GM21529 (cell line): ENCODE data around the gene PIEZO2.
A peak's percentile ranks its signal among the peaks of the same experiment; 100 is the strongest.

Experiments
- ATAC-seq: cut with Tn5 transposase; IDR thresholded peaks from one replicate; pipeline ENCODE4 v1.9.1; 2021; ENCODE audit not compliant: unreplicated experiment

The PIEZO2 gene

GRCh38 chr18:11034884-11035283 is 114.5 kb downstream of the PIEZO2 start:
- no peak for ATAC-seq

DNA sequence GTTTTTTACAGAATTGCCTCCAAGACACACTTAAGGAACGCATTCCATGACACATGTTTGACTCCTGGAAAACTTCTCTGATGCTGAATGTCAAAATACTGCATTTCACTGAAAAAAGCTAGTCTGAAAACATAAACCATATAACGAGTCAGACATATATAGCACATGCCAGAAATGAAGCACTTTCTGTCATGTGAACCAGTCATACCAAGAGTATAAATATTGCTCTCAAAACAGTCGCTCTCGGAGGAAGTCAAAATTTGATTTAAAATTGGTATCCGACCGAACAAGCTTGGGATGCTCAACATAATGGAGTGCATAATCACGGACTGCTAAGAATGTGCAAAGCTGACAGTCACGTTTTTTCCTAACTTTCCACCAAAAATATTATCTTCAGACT is 115.9 kb downstream of the PIEZO2 start:
- no peak for ATAC-seq

- ATAC-seq: no peak
These were observed 117.4 kb downstream of the PIEZO2 start for GRCh38 chr18:11031966-11032365.

- no peak for ATAC-seq
These were observed 120.3 kb downstream of the PIEZO2 start for GRCh38 chr18:11029021-11029420.

- ATAC-seq: peak; percentile 69
These were observed 121.5 kb downstream of the PIEZO2 start for GRCh38 chr18:11027862-11028261.

GRCh38 chr18:11025671-11026070 is 123.7 kb downstream of the PIEZO2 start:
- ATAC-seq: no peak

DNA sequence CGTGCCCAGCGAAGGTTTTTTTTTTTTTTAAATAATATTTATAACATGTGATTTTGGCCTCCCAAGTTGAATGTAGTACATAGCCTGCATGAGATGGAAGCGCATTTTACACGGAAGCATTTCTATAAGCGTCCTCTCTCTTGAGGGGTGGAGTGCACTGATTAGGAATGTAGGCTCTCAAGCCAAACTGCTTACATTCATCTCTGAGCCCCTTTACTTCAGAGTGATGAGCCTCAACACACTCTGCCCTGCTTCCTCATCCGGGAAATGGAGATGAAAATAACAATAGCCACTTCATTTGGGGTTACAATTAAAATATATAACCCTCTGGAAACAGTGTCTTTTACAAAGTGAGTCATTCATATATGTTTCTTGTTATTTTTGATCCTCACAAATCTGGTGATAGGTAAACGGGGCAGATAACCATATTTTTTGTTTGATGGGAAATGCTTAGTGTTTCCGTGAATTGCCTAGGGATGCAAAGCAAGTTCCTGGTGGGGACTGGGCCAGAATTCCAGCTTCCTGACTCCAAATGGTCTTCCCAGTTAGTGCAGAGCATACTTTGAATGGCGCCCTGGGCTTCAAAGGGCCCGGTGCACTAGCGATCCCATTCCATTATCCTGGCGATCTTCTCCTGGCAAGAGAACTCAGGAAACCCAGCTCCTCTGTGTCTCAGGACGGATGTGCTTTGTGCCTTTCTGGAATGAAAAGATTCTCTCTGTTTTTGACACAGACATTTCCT is 124.3 kb downstream of the PIEZO2 start:
- ATAC-seq: no peak

- ATAC-seq: no peak
These were observed 127.9 kb downstream of the PIEZO2 start for GRCh38 chr18:11021477-11021876.

GRCh38 chr18:11020877-11021414 is 128.4 kb downstream of the PIEZO2 start:
- no peak for ATAC-seq

GRCh38 chr18:11020161-11020853 is 129.1 kb downstream of the PIEZO2 start:
- ATAC-seq: no peak

- ATAC-seq: no peak
These were observed 129.9 kb downstream of the PIEZO2 start for GRCh38 chr18:11019295-11020105.

DNA sequence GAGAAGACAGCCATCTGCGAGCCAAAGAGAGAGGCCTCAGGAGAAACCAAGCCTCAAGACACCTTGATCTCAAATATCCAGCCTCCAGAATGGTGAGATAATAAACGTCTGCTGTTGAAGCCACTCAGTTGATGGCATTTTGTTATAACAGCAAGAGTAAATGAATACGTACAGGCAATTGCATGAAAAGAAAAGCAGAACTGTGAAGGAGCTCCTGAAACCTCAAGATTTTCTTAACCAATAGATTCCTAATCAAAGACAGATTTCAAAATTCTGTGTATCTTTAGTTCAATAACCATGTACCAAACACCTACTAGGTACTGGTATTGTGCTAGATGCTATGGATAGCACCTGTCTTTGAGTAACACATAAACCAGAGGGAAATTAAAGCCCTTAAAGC is 139.5 kb downstream of the PIEZO2 start:
- ATAC-seq: no peak

DNA sequence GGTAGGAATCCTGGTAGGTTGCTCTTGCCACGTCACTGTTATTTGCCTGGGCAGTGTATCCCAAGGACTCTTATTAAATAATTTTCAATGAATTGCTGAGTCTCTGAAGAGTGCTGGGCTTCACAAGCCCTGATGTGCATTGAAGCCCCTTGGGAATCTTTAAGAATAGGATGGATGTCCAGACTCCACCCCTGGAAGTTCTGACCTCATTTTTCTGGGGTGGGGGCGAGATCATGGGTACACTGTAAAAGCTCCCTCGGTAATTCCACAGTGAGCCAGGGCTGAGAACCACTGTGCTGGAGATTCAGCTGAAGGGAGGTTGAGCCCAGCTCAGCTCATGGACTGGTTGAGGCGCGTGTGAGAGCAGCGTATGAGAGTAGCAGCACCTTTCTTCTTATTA is 140.2 kb downstream of the PIEZO2 start:
- no peak for ATAC-seq

GRCh38 chr18:11008505-11008904 is 140.9 kb downstream of the PIEZO2 start:
- no peak for ATAC-seq

DNA sequence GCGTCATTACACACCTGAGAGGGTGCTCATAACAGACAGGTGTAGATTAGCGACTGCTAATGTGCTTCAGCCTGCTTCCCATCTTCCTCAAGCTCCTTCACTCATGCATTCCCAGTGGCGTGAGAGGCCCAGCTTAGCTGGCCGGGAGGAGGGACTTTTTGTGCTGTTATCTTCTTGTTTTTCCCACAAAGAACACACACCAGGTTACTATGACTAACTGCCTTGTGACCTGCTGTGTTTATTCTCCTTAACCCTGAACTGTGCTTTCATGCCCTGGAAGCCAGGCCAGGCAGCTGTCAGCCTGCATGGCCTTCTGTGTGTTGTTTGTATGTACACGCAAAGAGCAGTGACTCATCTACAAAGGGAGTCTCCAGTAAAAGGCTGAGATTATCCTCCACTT is 143.8 kb downstream of the PIEZO2 start:
- no peak for ATAC-seq

DNA sequence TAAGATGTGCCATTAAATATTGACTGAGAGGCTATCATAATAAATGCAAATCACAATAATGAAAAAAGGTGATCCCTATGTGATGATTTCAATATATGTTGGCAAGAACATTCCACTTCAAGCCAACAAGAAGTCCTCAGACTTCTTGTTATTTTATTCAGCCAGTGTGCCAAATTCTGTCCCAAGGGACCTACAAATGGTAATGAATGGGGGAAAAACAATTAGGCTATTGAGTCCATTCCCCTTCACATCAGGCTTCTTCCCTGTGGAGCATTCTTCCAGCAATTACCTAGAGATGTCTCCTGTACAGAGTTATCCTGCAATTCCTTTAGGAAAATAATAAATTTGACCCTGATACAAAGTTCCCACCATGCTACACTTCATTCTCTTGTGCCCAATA is 144.4 kb downstream of the PIEZO2 start:
- ATAC-seq: no peak

- no peak for ATAC-seq
These were observed 145.1 kb downstream of the PIEZO2 start for GRCh38 chr18:11004294-11004693.

GRCh38 chr18:11002796-11003195 is 146.6 kb downstream of the PIEZO2 start:
- no peak for ATAC-seq

- ATAC-seq: no peak
These were observed 147.1 kb downstream of the PIEZO2 start for GRCh38 chr18:11002277-11002676.

DNA sequence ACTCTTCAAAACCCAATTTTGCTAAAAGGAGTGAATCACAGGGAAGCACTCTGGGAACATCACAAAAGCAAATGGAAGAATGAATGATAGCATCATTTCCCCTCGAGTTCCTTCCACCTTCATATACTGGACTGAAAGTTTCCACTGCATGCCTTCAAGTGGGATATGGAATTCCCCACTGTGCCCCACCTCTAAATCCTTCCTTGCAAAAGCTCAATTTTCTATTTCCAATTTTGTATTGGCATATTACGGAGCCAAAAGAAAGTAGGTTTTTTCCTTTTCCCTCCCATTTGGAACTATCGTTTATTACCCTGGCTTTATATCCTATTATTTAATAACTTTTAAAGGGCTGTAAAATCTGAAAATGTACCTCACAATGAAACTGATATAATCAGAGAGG is 149.3 kb downstream of the PIEZO2 start:
- ATAC-seq: no peak

- ATAC-seq: no peak
These were observed 151.5 kb downstream of the PIEZO2 start for GRCh38 chr18:10997885-10998284.

DNA sequence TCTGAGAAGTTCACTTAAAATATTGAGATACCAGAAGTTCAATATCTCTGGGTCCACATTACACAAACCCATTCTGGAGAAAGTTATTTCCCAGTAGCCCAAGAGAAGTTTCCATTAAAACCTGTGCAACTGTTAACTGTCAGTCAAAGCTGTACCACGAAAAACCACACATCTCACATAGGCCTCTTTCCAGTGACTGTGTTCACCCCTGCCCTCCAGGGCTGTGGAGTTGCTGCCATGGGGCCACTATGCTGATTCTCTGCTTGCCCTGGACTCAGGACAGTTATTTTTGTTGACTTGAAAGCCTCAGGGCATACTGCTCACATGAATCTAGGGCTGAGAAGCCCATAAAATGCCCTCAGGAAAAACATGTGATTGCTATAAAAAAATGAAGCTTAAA is 153.8 kb downstream of the PIEZO2 start:
- ATAC-seq: no peak
